Activated CD4-positive, CD25-positive, alpha-beta regulatory T cell treated with anti-CD3 and anti-CD28 coated beads, Interleukin-2, amount 50 U/mL, for 72 hours (primary cell): ENCODE results near the gene CLC.
"Not testable (repeated sequence)": the region's sequence is repeated elsewhere in the genome, so short reads cannot be mapped to it uniquely, and the experiment has no call there.

Source experiments
- DNase-seq: peaks from one replicate; pipeline ENCODE4 v3.0.0; 2021

CLC gene

GRCh38 chr19:39737891-39738290 is at the start of gene CLC:
CLC (minus strand) TSS chr19:39738029; CDS start chr19:39737952, 77 bp downstream.
- no peak for DNase-seq

GRCh38 chr19:39780894-39781293 is 43.1 kb upstream of the CLC start:
- DNase-seq, result no peak

GRCh38 chr19:39778763-39779162 is 40.9 kb upstream of the CLC start, which contains the start of gene LEUTX:
LEUTX (plus strand) TSS chr19:39778854; CDS start chr19:39778921, 67 bp downstream.
- no peak for DNase-seq

GRCh38 chr19:39768786-39769185 is 31.0 kb upstream of the CLC start:
- DNase-seq, result no peak

- DNase-seq, result no peak
These were observed 30.5 kb upstream of the CLC start for GRCh38 chr19:39768334-39768733.

GRCh38 chr19:39765091-39766076 is 27.6 kb upstream of the CLC start:
- DNase-seq, result peak; percentile 37

- DNase-seq, result not testable (repeated sequence)
These were observed 24.0 kb upstream of the CLC start for GRCh38 chr19:39761851-39762250.

GRCh38 chr19:39759457-39760184 is 21.8 kb upstream of the CLC start:
- no peak for DNase-seq

- no peak for DNase-seq
These were observed 17.1 kb upstream of the CLC start for GRCh38 chr19:39754971-39755370.

GRCh38 chr19:39754544-39754943 is 16.7 kb upstream of the CLC start:
- no peak for DNase-seq

GRCh38 chr19:39752795-39753194 is 15.0 kb upstream of the CLC start:
- DNase-seq, result no peak

GRCh38 chr19:39752390-39752789 is 14.6 kb upstream of the CLC start:
- DNase-seq, result no peak

- no peak for DNase-seq
These were observed 12.2 kb upstream of the CLC start for GRCh38 chr19:39749981-39750380.

- no peak for DNase-seq
These were observed 9.2 kb upstream of the CLC start for GRCh38 chr19:39746836-39747529.

- DNase-seq, result no peak
These were observed 7.8 kb upstream of the CLC start for GRCh38 chr19:39745643-39746042.

- DNase-seq, result no peak
These were observed 2.6 kb upstream of the CLC start for GRCh38 chr19:39740395-39740794.

- DNase-seq, result no peak
These were observed 985 bp upstream of the CLC start for GRCh38 chr19:39738814-39739213.

- DNase-seq, result no peak
These were observed 478 bp downstream of the CLC start for GRCh38 chr19:39737351-39737750.

GRCh38 chr19:39736088-39736487 is 1.7 kb downstream of the CLC start:
- no peak for DNase-seq

GRCh38 chr19:39735688-39736087 is 2.1 kb downstream of the CLC start:
- DNase-seq, result no peak

GRCh38 chr19:39733841-39734240 is 4.0 kb downstream of the CLC start:
- no peak for DNase-seq

- DNase-seq, result no peak
These were observed 6.1 kb downstream of the CLC start for GRCh38 chr19:39731685-39732084.

GRCh38 chr19:39729594-39729993 is 8.2 kb downstream of the CLC start:
- no peak for DNase-seq
